Measurements from ENCODE around the gene KCTD15.

KCTD15 gene, protein sequence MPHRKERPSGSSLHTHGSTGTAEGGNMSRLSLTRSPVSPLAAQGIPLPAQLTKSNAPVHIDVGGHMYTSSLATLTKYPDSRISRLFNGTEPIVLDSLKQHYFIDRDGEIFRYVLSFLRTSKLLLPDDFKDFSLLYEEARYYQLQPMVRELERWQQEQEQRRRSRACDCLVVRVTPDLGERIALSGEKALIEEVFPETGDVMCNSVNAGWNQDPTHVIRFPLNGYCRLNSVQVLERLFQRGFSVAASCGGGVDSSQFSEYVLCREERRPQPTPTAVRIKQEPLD

DNA sequence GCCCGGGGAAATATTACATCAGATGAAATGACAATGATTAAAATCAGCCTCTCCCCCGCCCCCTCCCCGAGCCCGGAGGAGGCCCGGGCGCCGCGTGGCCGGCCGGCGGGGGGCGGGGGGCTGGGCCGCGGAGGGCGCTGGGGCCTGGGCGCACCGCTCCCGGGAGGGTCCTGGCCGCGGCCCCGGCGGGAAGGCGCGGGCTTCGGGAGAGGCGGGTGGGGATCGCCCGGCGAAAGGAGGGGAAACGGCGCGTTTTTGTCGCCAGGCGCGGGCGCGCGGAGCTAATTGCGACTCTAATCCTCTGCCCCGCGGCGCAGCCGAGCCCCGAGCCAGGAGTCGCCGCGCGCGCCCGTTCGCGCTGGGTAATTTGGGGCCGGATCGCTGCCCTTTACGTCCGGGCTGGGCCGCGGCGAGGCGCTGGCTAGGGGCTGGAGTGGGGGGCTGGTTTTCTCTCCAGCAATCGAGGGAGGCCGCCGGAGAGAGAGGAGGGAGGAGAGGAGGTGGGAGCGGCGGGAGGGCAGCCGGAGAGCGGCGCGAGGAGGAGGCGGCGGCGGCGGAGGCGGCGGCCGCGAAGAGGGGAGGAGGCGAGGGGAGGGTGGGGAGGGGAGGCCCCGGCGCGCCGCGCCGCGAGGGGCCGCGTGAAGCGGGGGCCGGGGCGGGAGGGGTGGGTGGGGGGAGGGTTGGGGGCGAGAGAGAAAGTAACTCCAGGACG lies at the start of gene KCTD15:
Gene KCTD15 (plus strand): TSS at position 707 of the 712 bp plus-strand sequence. CDS start 3,585 bp downstream, outside the sequence.
- DNase-seq = peak; percentile 76

GRCh38 chr19:33747273-33747672 lies 49.4 kb upstream of the KCTD15 start:
- no peak for DNase-seq

- no peak for DNase-seq
Observed at GRCh38 chr19:33748231-33748630, 48.4 kb upstream of the KCTD15 start.

DNA sequence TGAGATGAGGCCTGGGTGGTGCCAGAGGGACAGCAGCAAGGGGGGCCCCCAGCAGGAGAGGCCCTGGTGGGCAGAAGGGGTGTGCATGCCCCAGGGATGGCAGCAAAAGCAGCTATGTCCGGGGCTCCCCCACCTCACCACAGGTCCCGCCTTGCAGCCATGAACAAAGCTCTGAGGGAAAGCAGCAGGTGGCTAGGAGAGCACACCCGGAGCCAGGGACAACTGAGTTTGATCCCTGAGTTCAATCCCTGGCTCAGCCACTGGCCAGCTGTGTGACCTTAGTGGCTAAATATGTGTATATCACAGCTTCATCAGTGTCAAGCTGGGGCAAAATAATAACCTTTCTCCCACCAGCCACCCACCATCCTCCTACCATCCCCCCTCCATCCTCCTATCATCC lies 47.7 kb upstream of the KCTD15 start:
- DNase-seq = no peak

DNA sequence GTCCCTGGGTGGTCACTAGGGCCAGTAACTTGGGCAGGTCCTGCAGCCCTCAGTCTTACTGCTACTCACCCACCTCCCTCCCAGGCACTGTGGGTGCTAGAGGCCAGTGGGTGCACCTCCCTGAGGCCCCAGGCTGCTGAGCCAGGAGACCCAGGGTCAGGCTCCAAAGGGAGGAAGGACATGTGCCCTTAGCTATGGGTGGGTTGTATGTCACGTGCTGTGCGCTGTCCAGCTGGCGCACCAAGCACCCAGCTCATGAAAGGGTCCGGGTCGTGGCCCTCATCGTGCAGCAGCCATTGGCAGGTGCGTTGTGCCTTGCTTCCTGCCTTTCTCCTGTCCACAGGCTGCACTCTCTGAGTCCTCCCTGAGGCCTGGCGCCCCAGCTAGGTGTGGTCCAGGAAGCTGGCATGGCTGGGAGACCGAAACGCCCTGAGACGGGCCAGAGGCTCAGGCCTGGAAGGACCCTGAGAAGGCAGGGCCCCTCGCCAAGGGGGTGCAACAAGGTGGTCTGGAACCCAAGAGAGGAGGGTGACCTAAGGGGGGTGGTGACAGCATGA lies 47.0 kb upstream of the KCTD15 start:
- DNase-seq = no peak

DNA sequence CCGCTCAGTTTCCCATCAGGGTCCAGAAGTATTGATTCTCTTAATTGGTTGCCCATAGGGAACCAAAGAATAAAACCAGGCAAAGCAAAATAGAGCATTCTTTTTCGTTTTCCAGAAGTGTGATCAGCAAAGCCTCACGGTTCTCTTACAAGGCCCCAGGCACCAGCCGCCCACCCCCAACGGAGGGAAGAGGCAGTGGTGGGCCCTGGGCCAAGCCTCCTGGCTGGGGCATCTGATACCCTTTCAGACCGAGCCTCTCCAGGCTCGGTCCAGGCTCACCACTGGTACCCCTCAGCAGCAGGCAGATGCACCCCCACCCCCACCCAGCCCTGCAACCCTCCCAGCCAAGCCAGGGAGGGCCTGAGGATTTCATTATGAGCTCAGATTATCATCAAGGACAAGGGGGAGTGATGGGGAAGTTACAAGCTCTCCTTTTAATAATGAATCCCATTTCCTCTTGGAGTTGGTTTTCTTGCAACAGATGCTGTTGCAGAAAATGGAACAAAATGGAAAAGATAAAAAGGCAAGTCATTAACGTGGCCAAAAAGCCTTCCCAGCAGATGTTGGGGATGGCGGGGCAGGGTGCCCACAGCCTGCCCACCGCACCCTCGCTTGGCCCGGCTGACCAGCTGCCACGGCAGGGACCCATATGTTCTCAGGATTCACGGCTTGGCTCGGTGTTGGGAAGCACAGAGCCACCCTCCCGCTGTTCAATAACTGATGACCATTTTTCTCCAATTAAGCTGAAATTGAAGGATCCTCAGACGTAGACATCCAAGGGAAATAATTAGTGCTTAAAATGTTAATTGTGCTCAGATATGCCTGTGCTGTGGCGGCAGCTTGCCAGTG lies 45.9 kb upstream of the KCTD15 start:
- DNase-seq = no peak

- DNase-seq = no peak
Observed at GRCh38 chr19:33751436-33751770, 45.3 kb upstream of the KCTD15 start.

DNA sequence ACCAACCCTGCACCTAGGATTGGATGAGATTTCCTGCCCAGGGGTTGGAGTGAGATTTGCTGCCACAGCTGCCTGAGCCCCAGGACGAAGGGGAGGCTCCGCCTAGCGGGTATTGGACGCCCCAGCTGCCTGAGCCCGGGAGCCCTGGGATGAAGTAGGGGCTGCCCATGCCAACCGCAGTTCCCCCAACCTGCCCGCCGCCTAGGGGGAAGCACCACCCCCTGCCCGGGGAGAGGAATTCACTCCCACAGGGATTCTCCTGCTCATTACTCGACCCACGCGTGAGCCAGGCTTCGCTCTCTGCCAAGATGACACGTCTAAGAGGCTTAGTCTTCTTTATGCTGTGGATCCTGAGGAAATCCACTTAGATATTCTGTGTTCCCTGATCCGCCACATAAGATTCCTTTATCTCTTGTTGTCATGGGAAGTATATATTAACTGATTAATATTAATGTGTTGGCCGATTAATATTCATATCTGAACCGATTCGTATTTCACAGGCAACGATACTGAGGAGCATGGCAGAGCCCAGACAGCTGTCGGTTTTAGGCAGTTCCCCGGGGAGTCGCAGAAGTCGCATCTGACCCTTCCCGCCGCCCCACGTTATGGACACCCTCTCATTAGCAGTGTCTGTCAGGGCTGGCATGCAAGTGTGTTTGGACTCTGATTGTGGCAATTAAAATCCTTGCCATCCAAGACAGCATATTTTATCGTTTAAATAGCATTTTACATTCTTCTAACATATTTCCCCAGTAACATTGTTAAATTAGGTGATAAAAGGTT lies 44.5 kb upstream of the KCTD15 start:
- DNase-seq = no peak

- no peak for DNase-seq
Observed at GRCh38 chr19:33752945-33753344, 43.7 kb upstream of the KCTD15 start.

DNA sequence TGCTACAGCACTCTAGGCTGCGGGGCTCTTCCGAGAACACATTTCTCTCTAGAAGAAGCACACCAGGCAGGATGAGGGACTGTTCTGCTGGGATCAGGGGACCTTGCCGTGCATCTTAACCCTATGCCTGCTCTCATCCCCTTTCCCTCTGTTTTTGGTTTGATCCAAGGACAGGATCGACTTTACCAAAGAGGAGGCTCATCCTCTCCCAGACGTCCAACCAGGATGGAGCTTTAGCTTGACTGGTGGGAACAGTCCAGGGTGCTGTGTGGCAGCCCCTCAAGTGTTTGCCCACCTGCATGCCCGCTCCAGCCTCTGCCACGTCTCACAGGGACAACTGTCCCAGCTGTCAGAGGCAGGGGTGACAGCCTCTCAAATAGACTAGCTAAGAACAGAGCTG lies 42.3 kb upstream of the KCTD15 start:
- DNase-seq = no peak

DNA sequence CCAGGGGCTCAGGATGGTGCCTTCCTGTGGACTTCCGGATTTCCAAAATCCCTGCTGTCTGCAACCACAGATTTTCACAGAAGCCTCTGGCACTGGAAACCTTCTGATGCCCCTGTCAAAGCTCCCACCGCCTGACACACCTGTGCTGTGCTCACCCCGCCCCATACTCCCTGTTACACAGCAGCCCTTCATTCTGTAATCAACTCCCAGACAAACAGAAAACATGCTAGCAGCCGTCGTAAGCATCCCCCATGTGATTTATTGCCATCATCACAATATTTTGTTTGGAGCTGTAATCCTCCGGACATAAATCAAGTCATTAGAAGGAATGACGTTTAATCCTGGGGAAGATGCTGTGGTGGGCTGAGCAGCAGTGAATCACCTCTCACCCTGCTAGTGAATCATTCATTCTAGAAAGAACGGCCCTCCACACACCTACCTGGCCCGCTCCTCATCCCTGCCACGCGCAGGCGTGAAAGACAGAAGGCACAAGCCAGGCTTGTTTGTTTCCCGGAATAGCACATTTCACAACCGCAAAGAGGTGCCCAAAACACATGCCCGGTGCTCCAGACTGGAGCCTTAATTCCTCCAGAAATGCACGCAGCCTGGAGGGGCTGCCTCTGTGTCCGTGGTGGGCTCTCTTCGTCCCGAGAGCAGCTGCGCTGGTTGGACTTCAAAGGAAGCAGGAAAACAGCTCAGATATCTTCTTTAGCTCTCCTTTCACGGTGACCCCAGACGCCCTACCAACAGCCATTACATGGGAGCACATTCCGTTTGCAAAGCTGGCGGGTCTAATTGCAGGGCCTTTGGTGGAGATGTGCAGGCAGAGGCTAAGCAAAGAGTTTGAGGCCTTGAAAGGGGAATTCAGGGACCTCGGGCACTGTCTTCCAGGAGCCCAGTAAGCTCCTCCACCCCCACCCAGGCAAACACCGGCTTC lies 41.3 kb upstream of the KCTD15 start:
- no peak for DNase-seq

- DNase-seq = no peak
Observed at GRCh38 chr19:33756177-33756576, 40.5 kb upstream of the KCTD15 start.

- DNase-seq = no peak
Observed at GRCh38 chr19:33758541-33759013, 38.1 kb upstream of the KCTD15 start.

DNA sequence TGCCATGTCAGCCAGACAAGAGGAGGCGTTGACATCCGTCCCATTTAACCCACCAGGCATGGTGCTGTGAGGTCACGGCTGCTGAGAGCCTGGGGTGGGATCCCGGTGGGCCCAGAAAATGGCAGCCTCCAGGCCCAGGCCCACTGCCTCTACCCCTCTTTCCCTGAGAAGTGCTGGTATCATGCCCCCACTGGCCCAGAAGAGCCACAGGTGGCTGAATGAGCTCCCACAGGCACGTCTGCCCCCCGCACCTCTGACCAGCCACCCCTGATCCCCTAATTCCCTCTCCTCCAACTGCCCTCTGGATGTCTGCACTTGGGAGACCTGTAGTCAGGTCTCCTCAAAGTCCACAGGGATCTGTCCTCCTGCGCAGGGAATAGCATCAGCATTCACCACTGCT lies 37.3 kb upstream of the KCTD15 start:
- no peak for DNase-seq

DNA sequence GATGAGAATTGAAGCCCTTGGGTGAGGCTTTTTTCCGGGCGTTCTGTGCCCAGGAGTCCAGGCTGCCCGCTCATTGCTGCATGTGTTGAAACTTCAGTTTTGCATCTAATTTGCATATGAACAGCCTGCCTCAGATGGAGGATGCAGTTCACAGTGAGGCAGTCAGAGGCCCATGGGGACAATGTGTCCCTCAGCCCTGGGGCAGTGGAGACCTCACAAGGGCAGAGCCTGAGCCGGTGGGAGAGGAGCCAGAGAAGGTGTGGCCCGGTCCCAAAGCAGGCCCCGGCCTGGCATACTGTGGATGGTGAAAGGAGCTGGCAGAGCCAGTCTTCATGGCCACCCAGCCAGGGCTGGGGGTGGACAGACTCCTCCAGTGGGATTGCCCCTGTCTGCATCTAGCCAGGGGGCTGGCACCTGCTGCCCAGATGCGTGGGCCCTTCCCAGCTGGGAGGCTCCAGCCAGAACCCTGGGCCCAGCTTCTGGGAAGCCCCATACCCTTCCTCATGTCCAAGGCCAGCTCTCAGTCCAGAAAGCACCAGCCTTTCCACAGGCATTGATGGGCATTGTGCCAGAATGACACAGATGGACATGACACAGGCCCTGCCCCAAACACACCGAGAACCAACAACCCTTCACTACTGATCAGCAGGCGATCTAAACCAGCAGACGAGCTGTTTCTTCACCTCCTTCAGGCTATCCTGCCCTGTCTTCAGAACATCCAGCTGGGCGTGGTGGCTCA lies 32.9 kb upstream of the KCTD15 start:
- DNase-seq = no peak

- DNase-seq = no peak
Observed at GRCh38 chr19:33766623-33767022, 30.0 kb upstream of the KCTD15 start.

DNA sequence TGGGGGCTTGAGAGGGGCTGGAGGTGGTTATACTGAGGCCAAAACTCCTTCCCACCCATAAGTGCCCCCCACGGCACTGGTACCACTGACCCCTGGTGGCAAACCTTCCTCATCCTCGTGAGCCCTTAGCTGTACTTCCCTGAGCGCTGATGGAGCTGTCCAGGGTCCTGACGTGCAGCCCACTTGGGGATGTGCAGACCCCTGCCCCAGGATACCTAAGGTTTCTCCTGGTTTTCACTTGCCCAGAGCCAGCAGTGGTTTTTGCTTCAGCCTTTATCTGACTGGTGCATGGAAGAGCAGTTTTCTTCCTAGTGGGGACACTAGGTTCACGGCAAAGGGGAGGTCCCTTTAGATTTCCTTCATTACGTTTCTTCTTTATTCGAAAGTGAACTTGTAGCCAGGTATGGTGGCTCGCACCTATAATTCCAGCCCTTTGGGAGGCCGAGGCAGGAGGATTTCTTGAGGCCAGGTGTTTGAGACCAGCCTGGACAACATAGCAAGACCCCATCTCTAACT lies 28.7 kb upstream of the KCTD15 start:
- no peak for DNase-seq

GRCh38 chr19:33769208-33769607 lies 27.5 kb upstream of the KCTD15 start:
- no peak for DNase-seq

DNA sequence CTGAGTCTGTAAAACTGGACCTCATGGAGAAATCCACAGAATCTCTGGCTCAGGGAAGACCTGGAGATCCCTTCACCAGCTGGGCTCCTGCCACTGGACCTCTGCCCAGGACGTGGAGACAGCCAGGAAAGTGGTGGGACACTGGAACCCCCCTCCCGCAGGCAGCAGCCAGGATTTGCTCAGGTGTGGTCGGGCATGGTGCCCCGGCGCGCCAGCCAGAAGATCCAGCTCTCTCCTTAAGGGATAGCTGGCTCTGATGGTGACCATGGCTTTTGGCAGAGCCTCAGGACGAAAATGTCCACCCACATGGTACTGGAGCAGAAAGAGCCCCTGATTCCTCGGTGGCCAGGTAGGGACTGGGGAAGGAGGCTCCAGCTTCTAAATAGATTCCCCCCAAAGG lies 26.6 kb upstream of the KCTD15 start:
- DNase-seq = no peak

GRCh38 chr19:33771384-33772101 lies 25.1 kb upstream of the KCTD15 start:
- DNase-seq = peak; percentile 86

Data from activated CD8-positive, alpha-beta memory T cell treated with anti-CD3 and anti-CD28 coated beads for 24 hours (primary cell).